Spinal cord (tissue), 10 donors: ENCODE measurements around the gene TAAR9. TPM values are rescaled to one million over a fixed set of nuclear protein-coding genes. Genes with fewer than 3 reads are reported as not detected.

ENCODE experiments used
- DNase-seq, 6 donors: peaks; one replicate each; pipeline versions ENCODE4 v3.0.0 to v3.0.0-alpha.2; 2013 to 2015; ENCODE audit warnings: low spot score in 6 of 6, low read depth in 4 of 6
- H3K27ac ChIP-seq: one replicate; pipeline ENCODE4 v1.5.1; 2013; ENCODE audit warnings: low read depth, low read length, control low read depth
- H3K27me3 ChIP-seq: one replicate; pipeline ENCODE4 v1.6.1; 2013; ENCODE audit warnings: low read length; ENCODE audit not compliant: control insufficient read depth, insufficient read depth
- H3K36me3 ChIP-seq: one replicate; pipeline ENCODE4 v1.6.1; 2013; ENCODE audit warnings: low read length; ENCODE audit not compliant: control insufficient read depth, insufficient read depth
- H3K4me1 ChIP-seq: one replicate; pipeline ENCODE4 v1.6.1; 2013; ENCODE audit warnings: low read length; ENCODE audit not compliant: control insufficient read depth, insufficient read depth
- H3K4me3 ChIP-seq: one replicate; pipeline ENCODE4 v1.5.1; 2013; ENCODE audit warnings: low read depth, low read length, control low read depth
- H3K9me3 ChIP-seq: one replicate; pipeline ENCODE4 v1.6.1; 2013; ENCODE audit warnings: low read length; ENCODE audit not compliant: control insufficient read depth, insufficient read depth
- WGBS: methylation state at CpG from one replicate; pipeline ENCODE4 v1.1.5; 2013; ENCODE audit warnings: missing lambda C conversion rate; ENCODE audit not compliant: insufficient coverage; 5-methylcytosine and 5-hydroxymethylcytosine counted together
- polyA plus RNA-seq, 2 donors: library from polyadenylated mRNA; unstranded; fragments of 120-200 nt; gene quantifications; one replicate each; pipeline ENCODE4 v1.2.1, GENCODE V29; 2013; ENCODE audit not compliant: insufficient read length in 2 of 2
- small RNA-seq: library from RNA; depleted of rRNA; stranded (forward); fragments of <200 nt; gene quantifications from one replicate; pipeline ENCODE3, GENCODE V24; 2014; ENCODE audit warnings: low replicate concordance
- total RNA-seq, 2 donors: library from RNA; depleted of rRNA in 1 of 2; stranded (reverse); fragments of 120-200 nt in 1 of 2; fragments of >200 nt in 1 of 2; gene quantifications; one replicate each; pipeline versions ENCODE4 v1.2.3 to v1.2.4, GENCODE V29; 2013 to 2014
- donor health status: healthy.

TAAR9 gene
- total and polyA plus RNA-seq, 4 donors, result not detected

- 14% methylated on average over 2 of the region's 4 CpGs for WGBS
- Histone ChIP-seq H3K36me3 (no peaks in the 10 kb centered on the region), H3K27me3 (no peaks in the 10 kb centered on the region), H3K4me3 (no peak overlapping the region), H3K27ac (no peak overlapping the region), H3K9me3 (no peaks in the 10 kb centered on the region), H3K4me1 (no peaks in the 10 kb centered on the region)
- DNase-seq, result peak in 1 of 6 donors; percentile 3
Measured at GRCh38 chr6:132569170-132569569, 31.1 kb downstream of the TAAR9 start.

GRCh38 chr6:132570221-132570777 is 32.2 kb downstream of the TAAR9 start, which contains the start of gene TAAR6:
TAAR6 (plus strand) TSS chr6:132570322; CDS start chr6:132570322, 0 bp downstream.
- H3K9me3 ChIP-seq, result no peaks in the 10 kb centered on the region
- no peak within 1 kb of the TSS for H3K4me3 ChIP-seq
- no peaks in the 10 kb centered on the region for H3K27me3 ChIP-seq
- peak in 2 of 6 donors; percentile 44 to 50 for DNase-seq
- H3K27ac ChIP-seq, result no peak within 1 kb of the TSS
- WGBS, result 60% methylated on average over 3 of the region's 15 CpGs
- H3K36me3 ChIP-seq, result no peaks in the 10 kb centered on the region
- H3K4me1 ChIP-seq, result no peaks in the 10 kb centered on the region

DNA sequence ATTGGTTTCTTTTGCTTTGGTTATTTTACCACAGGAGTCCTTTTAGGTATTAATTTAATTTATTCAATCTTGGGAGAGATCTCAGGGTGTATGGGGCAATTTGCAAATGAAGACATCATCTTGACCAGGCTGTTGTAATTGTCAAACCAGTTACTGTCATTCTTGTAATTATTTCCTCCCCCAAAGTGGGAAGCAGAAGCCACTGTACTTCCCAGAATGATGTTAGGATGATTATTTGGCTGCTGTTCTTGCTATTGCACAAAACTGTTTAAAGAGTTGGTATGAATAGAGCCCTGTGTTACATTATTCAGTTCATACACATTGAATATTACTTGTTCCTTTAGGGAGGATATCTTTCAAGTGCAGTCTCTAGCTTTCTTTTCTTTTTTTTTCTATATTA is 33.7 kb downstream of the TAAR9 start:
- no peaks in the 10 kb centered on the region for H3K4me1 ChIP-seq
- no peak for DNase-seq
- no peak overlapping the region for H3K4me3 ChIP-seq
- no peaks in the 10 kb centered on the region for H3K9me3 ChIP-seq
- no peaks in the 10 kb centered on the region for H3K36me3 ChIP-seq
- H3K27ac ChIP-seq, result no peak overlapping the region
- H3K27me3 ChIP-seq, result no peaks in the 10 kb centered on the region

DNA sequence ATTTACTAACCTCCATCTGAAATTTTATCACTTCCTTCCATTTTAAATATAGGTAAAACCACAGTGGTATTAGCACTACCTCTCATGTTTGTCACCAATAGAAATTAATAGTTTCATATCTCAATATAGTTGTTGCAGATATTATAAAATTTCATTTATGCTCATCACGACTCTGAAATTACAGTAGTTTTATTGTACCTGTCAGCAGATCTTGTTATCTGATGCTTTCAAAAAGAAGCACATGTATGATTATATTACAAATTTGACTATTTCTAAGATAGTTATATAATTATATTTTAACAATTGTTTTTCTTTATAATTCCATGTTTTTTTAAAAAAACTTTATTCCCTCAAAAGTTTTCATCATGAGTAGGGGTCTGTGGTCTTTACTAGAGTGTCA is 46.6 kb downstream of the TAAR9 start:
- Histone ChIP-seq H3K4me1 (no peaks in the 10 kb centered on the region), H3K9me3 (no peaks in the 10 kb centered on the region), H3K27me3 (no peaks in the 10 kb centered on the region), H3K36me3 (no peaks in the 10 kb centered on the region), H3K4me3 (no peak overlapping the region), H3K27ac (no peak overlapping the region)
- WGBS, result no CpG with 5 or more reads among the region's 1 CpG
- no peak for DNase-seq

DNA sequence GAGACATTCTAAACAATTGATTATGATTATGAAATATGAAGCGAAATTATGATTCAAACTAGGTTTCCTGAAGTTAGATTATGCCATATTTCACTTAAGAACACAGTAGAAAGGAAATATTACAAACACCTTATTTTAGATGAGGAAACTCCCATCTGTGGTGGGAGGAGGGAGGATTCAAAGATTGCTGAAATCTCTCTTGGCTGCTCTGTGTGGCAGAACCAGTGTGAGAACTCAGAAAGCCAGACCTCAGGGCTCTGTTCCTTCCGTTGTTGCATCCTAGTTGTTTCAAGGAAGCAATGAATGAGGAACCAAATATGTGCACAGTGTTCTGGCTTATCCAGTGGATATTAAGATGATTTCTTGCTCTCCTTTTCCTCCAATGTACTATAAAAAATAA is 49.3 kb downstream of the TAAR9 start:
- no peak for DNase-seq
- H3K27ac ChIP-seq, result no peak overlapping the region
- no peaks in the 10 kb centered on the region for H3K4me1 ChIP-seq
- no peak overlapping the region for H3K4me3 ChIP-seq
- H3K36me3 ChIP-seq, result no peaks in the 10 kb centered on the region
- no CpG with 5 or more reads among the region's 2 CpGs for WGBS
- no peaks in the 10 kb centered on the region for H3K9me3 ChIP-seq
- no peaks in the 10 kb centered on the region for H3K27me3 ChIP-seq

Small RNAs within 50 kb of the gene (small RNA-seq; reads per million reads assigned to genes)
- not detected for gene TAAR7P

Other genes starting within 250 kb of the TAAR9 start
- 10 to 100 TPM; 12.5 to 21.3 TPM for gene MOXD1, start 136.8 kb upstream of the TAAR9 start, total RNA-seq
- 10 to 100 TPM; 11.4 to 32.9 TPM for gene MOXD1, start 136.8 kb upstream of the TAAR9 start, polyA plus RNA-seq
- gene STX7, start 25.2 kb upstream of the TAAR9 start, total RNA-seq, result 10 to 100 TPM; 54.1 to 73.4 TPM
- gene STX7, start 25.2 kb upstream of the TAAR9 start, polyA plus RNA-seq, result 10 to 100 TPM; 69.0 to 96.6 TPM
- not detected for gene TAAR8, start 14.4 kb downstream of the TAAR9 start, total RNA-seq
- not detected for gene TAAR8, start 14.4 kb downstream of the TAAR9 start, polyA plus RNA-seq
- gene TAAR6, start 32.0 kb downstream of the TAAR9 start, total RNA-seq, result not detected
- not detected for gene TAAR6, start 32.0 kb downstream of the TAAR9 start, polyA plus RNA-seq
- gene TAAR5, start 51.5 kb downstream of the TAAR9 start, total RNA-seq, result not detected
- not detected for gene TAAR5, start 51.5 kb downstream of the TAAR9 start, polyA plus RNA-seq
- gene TAAR2, start 86.0 kb downstream of the TAAR9 start, total RNA-seq, result not detected
- not detected for gene TAAR2, start 86.0 kb downstream of the TAAR9 start, polyA plus RNA-seq
- gene TAAR1, start 120.9 kb downstream of the TAAR9 start, total RNA-seq, result not detected
- gene TAAR1, start 120.9 kb downstream of the TAAR9 start, polyA plus RNA-seq, result not detected
- gene VNN1, start 175.8 kb downstream of the TAAR9 start, total RNA-seq, result under 1 TPM; 0.17 to 0.50 TPM
- under 1 TPM; 0.08 to 0.09 TPM for gene VNN1, start 175.8 kb downstream of the TAAR9 start, polyA plus RNA-seq
- gene VNN2, start 219.6 kb downstream of the TAAR9 start, total RNA-seq, result 10 to 100 TPM in 1 of 2 donors, under 1 TPM in 1; 0.50 to 37.9 TPM
- gene VNN2, start 219.6 kb downstream of the TAAR9 start, polyA plus RNA-seq, result not detected